Activated CD4-positive, alpha-beta T cell treated with anti-CD3 and anti-CD28 coated beads, Interleukin-2, amount 50 U/mL, for 16 hours (primary cell): ENCODE measurements around the gene ATXN1.
A peak's percentile ranks its signal among the peaks of the same experiment; 100 is the strongest.
"Not testable (repeated sequence)": the region's sequence is repeated elsewhere in the genome, so short reads cannot be mapped to it uniquely, and the experiment has no call there.

ENCODE experiments used
- DNase-seq: peaks from one replicate; pipeline ENCODE4 v3.0.0-alpha.2; 2020

ATXN1 gene

GRCh38 chr6:16555550-16555949 is 205.7 kb downstream of the ATXN1 start:
- no peak for DNase-seq

- DNase-seq = no peak
Observed at GRCh38 chr6:16553531-16553930, 207.7 kb downstream of the ATXN1 start.

- DNase-seq = no peak
Observed at GRCh38 chr6:16551466-16551865, 209.8 kb downstream of the ATXN1 start.

- no peak for DNase-seq
Observed at GRCh38 chr6:16548121-16548520, 213.1 kb downstream of the ATXN1 start.

GRCh38 chr6:16547587-16547986 is 213.7 kb downstream of the ATXN1 start:
- DNase-seq = no peak

- no peak for DNase-seq
Observed at GRCh38 chr6:16546861-16547260, 214.4 kb downstream of the ATXN1 start.

GRCh38 chr6:16545382-16545781 is 215.9 kb downstream of the ATXN1 start:
- no peak for DNase-seq

- DNase-seq = no peak
Observed at GRCh38 chr6:16544521-16544920, 216.7 kb downstream of the ATXN1 start.

GRCh38 chr6:16544006-16544405 is 217.3 kb downstream of the ATXN1 start:
- DNase-seq = no peak

- DNase-seq = no peak
Observed at GRCh38 chr6:16543521-16543920, 217.7 kb downstream of the ATXN1 start.

GRCh38 chr6:16542070-16542469 is 219.2 kb downstream of the ATXN1 start:
- DNase-seq = no peak

- DNase-seq = no peak
Observed at GRCh38 chr6:16540804-16541752, 220.2 kb downstream of the ATXN1 start.

- not testable (repeated sequence) for DNase-seq
Observed at GRCh38 chr6:16540383-16540782, 220.9 kb downstream of the ATXN1 start.

GRCh38 chr6:16539086-16539931 is 222.0 kb downstream of the ATXN1 start:
- DNase-seq = no peak

- no peak for DNase-seq
Observed at GRCh38 chr6:16535564-16535963, 225.7 kb downstream of the ATXN1 start.

- DNase-seq = peak; percentile 75
Observed at GRCh38 chr6:16533721-16534136, 227.5 kb downstream of the ATXN1 start.

- no peak for DNase-seq
Observed at GRCh38 chr6:16533210-16533609, 228.1 kb downstream of the ATXN1 start.

- DNase-seq = no peak
Observed at GRCh38 chr6:16527691-16528090, 233.6 kb downstream of the ATXN1 start.

- DNase-seq = no peak
Observed at GRCh38 chr6:16524380-16524707, 236.9 kb downstream of the ATXN1 start.

GRCh38 chr6:16523606-16524379 is 237.5 kb downstream of the ATXN1 start:
- DNase-seq = no peak

GRCh38 chr6:16522937-16523336 is 238.3 kb downstream of the ATXN1 start:
- no peak for DNase-seq

GRCh38 chr6:16521528-16521927 is 239.7 kb downstream of the ATXN1 start:
- DNase-seq = no peak
